Ovary (tissue), 9 donors: ENCODE data around the gene CARD8. TPM values are rescaled to one million over a fixed set of nuclear protein-coding genes. Genes with fewer than 3 reads are reported as not detected.

ENCODE experiments used
- DNase-seq, 5 donors: peaks; one replicate each; pipeline ENCODE4 v3.0.0-alpha.2; 2019 to 2020
- H3K27ac ChIP-seq, 2 donors: fragments of 200-600 bp; one replicate each; pipeline versions ENCODE4 v1.5.1 to v1.8.0; 2019 to 2022
- H3K27me3 ChIP-seq: fragments of 200-600 bp; one replicate; pipeline ENCODE4 v1.8.0; 2022
- H3K36me3 ChIP-seq: fragments of 200-600 bp; sonication (generic); one replicate; pipeline ENCODE4 v1.5.1; 2019
- H3K4me1 ChIP-seq: one replicate; pipeline ENCODE4 v1.8.1; 2013; ENCODE audit warnings: mild to moderate bottlenecking, moderate library complexity; ENCODE audit not compliant: insufficient read depth
- H3K4me3 ChIP-seq: fragments of 200-600 bp; sonication (generic); one replicate; pipeline ENCODE4 v1.5.1; 2017
- H3K9me3 ChIP-seq, 2 donors: fragments of 200-600 bp in 1 of 2; sonication (generic) in 1 of 2; one replicate each; pipeline versions ENCODE4 v1.5.1 to v1.8.1; 2013 to 2019; ENCODE audit warnings: mild to moderate bottlenecking in 1 of 2, moderate library complexity in 1 of 2
- EP300 ChIP-seq: sonication (generic); formaldehyde crosslinking; IDR thresholded peaks from one replicate; pipeline ENCODE4 v1.6.1; 2017; ENCODE audit warnings: antibody characterized with exemption
- POLR2A ChIP-seq: fragments of 450-650 bp; IDR thresholded peaks from one replicate; pipeline ENCODE4 v1.6.1; 2017; ENCODE audit warnings: antibody characterized with exemption, mild to moderate bottlenecking, moderate library complexity
- WGBS, 3 donors: extraction: QIAGEN DNeasy Blood & Tissue Kit in 1 of 3; methylation state at CpG; one replicate each; pipeline versions ENCODE4 v1.1.5 to v1.1.7; 2013 to 2017; 5-methylcytosine and 5-hydroxymethylcytosine counted together
- intact Hi-C, 4 donors: fragments of 100-400 bp; cut with DNase I; formaldehyde crosslinking; loops; one replicate each; pipeline versions ENCODE4 v1.11.0 to v1.15.1; 2022 to 2023
- polyA plus RNA-seq, 2 donors: library from polyadenylated mRNA; stranded (reverse); fragments of 200-250 nt in 1 of 2; fragments of 350-450 nt in 1 of 2; fragmentation: Illumina TruSeq in 1 of 2; extraction: RNeasy Lipid Tissue Mini Kit (QIAGEN cat#74804) in 1 of 2; gene quantifications; one replicate each; pipeline ENCODE4 v1.2.3, GENCODE V29; 2013 to 2014
- total RNA-seq, 7 donors: library from RNA; depleted of rRNA in 2 of 7; stranded (reverse); fragments of >200 nt in 2 of 7; fragmentation: NEBNext Ultra II Directional in 3 of 7; extraction: Animal tissue kit (Norgen Biotek cat#: 25700) in 3 of 7; gene quantifications; one replicate each; pipeline versions ENCODE4 v1.1.0 to v1.2.4, GENCODE V29; 2016 to 2023
- TF ChIP-seq, protein P1 (sequence below), 3 donors: fragments of 450-650 bp in 2 of 3; fragments of 200-600 bp in 1 of 3; IDR thresholded peaks; one replicate each; pipeline versions ENCODE4 v1.5.1 to v1.8.0; 2016 to 2022; ENCODE audit warnings: antibody characterized with exemption in 3 of 3, mild to moderate bottlenecking in 1 of 3
- donor health status: DM: no; HTN: no; CAD: no; lungs with moderate emphysema.
- donor health status: DM: no; HTN: no; CAD: no.
- donor health status: Bipolar disorder and iron deficiency.
- donor health status: DM: yes; HTN: yes; CAD: no.
- donor health status: DM: no; HTN: no; CAD: no.
- donor health status: DM: yes; HTN: yes; CAD: no.

The CARD8 gene
- total and polyA plus RNA-seq, 9 donors: 10.0 to 48.0 (median 24.9) TPM

DNA sequence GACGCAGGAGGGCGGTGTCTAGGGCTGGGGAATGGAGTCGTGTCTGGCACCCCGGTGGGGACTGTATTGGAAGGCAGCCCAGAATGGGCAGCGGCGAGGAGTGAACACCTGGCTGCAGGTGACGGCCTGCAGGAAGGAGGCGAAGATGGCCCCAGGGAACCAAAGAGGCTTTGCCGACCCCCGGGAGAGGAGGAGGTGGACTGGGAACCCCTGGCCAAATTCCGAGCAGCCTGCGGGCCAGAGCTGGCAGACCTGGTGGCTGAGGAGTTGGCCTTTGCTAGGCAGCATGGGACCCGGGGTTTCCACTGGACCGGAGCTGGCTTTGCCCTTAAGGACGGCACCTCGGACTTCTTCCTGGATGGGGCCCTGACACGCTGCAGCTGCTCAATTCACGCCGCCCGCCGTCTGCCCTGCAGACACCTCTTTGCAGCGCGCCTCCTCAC, 59.4 kb downstream of the CARD8 start:
- Histone ChIP-seq H3K9me3 (no peaks in the 10 kb centered on the region), H3K36me3 (no peaks in the 10 kb centered on the region), H3K4me1 (peaks cover 5% of the 10 kb centered on the region), H3K27me3 (no peaks in the 10 kb centered on the region), H3K27ac (no peak overlapping the region), H3K4me3 (no peak overlapping the region)
- intact Hi-C loops: no loop called here
- no peak for TF ChIP-seq EP300
- 65 to 73% (median 68%) methylated on average over 20 to 23 of the region's 23 CpGs for WGBS, 3 donors
- no peak for DNase-seq

DNA sequence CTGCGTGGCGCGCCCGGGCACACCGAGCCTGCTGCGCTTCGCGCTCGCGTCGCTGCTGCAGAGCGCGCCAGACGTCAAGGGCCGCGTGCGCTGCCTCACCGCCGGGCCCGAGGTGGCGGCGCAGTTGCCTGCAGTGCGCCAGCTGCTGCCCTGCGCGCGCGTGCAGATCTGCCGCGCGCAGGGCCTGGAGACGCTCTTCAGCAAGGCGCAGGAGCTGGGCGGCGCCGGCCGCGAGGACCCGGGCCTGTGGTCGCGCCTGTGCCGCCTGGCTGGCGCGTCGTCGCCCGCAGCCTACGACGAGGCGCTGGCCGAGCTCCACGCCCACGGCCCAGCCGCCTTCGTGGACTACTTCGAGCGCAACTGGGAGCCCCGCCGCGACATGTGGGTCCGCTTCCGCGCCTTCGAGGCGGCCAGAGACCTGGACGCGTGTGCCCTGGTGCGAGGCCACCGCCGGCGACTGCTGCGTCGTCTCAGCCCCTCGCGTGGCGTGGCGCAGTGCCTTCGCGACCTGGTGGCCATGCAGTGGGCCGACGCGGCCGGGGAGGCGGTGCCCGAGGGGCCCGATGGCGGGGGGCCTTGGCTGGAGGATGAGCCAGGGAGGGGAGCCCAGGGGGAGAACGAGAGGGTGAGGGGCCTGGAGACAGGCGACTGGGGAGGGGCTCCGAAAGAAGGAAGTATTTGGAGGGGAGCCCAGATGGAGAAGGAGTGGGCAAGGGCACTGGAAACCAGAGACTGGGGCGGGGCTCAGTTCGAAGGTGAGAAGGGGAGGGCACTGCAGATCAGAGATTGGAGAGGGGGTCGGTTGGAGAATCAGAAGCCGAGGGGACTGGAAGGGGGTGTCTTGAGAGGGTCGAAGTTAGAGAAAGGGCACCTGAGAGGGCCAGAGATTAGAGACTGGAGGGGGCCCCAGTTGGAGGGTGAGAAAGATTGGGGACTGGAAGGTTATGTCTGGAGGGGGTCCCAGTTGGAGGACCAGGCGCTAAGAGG, 60.6 kb downstream of the CARD8 start:
- Histone ChIP-seq H3K27me3 (no peaks in the 10 kb centered on the region), H3K36me3 (no peaks in the 10 kb centered on the region), H3K4me1 (peaks cover 5% of the 10 kb centered on the region), H3K27ac (no peak overlapping the region), H3K9me3 (no peaks in the 10 kb centered on the region), H3K4me3 (no peak overlapping the region)
- no peak for DNase-seq
- TF ChIP-seq EP300 (no peak), POLR2A (no peak)
- TF ChIP-seq, protein P1, sequence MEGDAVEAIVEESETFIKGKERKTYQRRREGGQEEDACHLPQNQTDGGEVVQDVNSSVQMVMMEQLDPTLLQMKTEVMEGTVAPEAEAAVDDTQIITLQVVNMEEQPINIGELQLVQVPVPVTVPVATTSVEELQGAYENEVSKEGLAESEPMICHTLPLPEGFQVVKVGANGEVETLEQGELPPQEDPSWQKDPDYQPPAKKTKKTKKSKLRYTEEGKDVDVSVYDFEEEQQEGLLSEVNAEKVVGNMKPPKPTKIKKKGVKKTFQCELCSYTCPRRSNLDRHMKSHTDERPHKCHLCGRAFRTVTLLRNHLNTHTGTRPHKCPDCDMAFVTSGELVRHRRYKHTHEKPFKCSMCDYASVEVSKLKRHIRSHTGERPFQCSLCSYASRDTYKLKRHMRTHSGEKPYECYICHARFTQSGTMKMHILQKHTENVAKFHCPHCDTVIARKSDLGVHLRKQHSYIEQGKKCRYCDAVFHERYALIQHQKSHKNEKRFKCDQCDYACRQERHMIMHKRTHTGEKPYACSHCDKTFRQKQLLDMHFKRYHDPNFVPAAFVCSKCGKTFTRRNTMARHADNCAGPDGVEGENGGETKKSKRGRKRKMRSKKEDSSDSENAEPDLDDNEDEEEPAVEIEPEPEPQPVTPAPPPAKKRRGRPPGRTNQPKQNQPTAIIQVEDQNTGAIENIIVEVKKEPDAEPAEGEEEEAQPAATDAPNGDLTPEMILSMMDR (IDR thresholded peaks at IDR 0.05): no peak
- WGBS, 3 donors: 78 to 82% (median 80%) methylated on average over 79 to 95 of the region's 95 CpGs
- intact Hi-C loops: no loop called here

DNA sequence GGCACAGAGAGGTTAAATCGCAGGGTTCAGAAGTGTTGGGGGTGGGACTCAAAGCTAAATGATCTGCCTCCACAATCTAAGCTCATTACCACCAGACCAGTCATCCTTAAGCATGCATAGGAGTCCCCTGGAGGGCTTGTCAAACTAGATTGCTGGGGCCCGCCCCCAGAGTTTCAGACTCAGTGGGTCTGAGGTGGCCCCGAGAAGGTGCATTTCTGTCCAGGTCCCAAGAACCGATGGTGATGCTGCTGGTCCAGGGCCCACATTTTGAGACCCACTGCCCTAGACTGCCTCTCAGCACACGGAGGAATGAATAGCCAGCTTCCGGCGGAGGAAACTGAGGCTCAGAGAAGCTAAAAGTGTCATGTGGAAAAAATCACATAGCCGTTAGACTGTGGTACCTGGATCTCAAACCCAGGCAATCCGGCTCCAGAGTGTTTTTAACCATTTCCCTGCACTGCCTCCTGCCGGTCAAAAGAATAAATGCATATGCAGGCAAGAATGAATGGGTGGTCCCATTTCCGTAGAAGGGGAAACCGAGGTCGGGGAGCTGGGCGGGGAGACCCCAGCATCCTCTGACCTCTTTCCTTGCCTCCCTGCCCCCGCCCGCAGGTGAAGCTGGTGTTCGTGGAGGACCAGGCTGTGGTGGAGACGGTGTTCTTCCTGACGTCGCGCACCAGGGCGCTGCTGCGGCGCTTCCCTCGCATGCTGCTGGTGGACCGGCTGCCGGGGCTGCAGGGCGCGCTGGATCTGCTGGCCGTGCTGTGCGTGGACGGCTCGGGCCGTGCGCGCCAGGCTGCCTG, 61.5 kb downstream of the CARD8 start:
- TF ChIP-seq POLR2A (no peak), EP300 (no peak)
- TF ChIP-seq, protein P1 (IDR thresholded peaks at IDR 0.05): no peak
- no peaks in the 10 kb centered on the region for H3K9me3 ChIP-seq
- no peaks in the 10 kb centered on the region for H3K27me3 ChIP-seq
- H3K4me3 ChIP-seq: no peak overlapping the region
- no peak overlapping the region for H3K27ac ChIP-seq
- peaks cover 5% of the 10 kb centered on the region for H3K4me1 ChIP-seq
- DNase-seq: no peak
- 67 to 77% (median 68%) methylated on average over 31 to 36 of the region's 36 CpGs for WGBS, 3 donors
- intact Hi-C loops: no loop called here
- no peaks in the 10 kb centered on the region for H3K36me3 ChIP-seq

DNA sequence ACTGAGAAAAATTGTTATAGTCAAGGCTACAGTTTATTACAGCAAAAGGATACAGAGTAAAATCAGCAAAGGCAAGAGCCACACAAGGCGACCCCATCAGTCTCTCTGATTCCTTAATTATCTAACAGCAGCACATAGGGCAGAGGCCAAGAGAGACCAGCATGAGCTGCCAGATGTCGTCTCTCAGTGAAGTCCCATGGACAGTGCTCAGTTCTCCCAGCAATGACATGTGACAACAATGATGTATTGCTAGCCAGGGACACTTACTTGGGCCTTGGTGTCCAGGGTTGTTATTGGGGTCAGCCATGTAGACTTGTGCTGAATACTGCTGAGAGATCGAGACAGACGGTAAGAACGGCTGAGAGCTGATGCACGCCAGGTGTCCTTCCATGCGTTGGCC, 63.0 kb downstream of the CARD8 start:
- Histone ChIP-seq H3K27ac (no peak overlapping the region), H3K4me1 (peaks cover 5% of the 10 kb centered on the region), H3K4me3 (no peak overlapping the region), H3K36me3 (no peaks in the 10 kb centered on the region), H3K9me3 (no peaks in the 10 kb centered on the region), H3K27me3 (no peaks in the 10 kb centered on the region)
- DNase-seq: no peak
- 73 to 76% (median 75%) methylated on average over 7 of the region's 7 CpGs for WGBS, 3 donors
- TF ChIP-seq EP300 (no peak), POLR2A (no peak)
- TF ChIP-seq, protein P1 (IDR thresholded peaks at IDR 0.05): no peak
- intact Hi-C loops: no loop called here
